DND-41 (cell line): ENCODE data around the gene TAS1R2.

Source experiments
- ATAC-seq: fragments of 200-7000 bp; cut with Tn5 transposase; 3 replicates; pipeline ENCODE4 v1.9.1; 2021; ENCODE audit warnings: low read depth; ENCODE audit not compliant: insufficient read depth
- DNase-seq: peaks from one replicate; pipeline ENCODE4 v3.0.0-alpha.2; 2020
- H2AFZ ChIP-seq: 2 replicates; pipeline ENCODE4 v1.6.0; 2012; ENCODE audit warnings: low read depth, low read length
- H3K27ac ChIP-seq: 2 replicates; pipeline ENCODE4 v1.5.1; 2012; ENCODE audit warnings: low read length, inconsistent platforms
- H3K27me3 ChIP-seq: fragments of 200-600 bp; sonication (generic); 2 replicates; pipeline ENCODE4 v1.6.0; 2012; ENCODE audit warnings: low read length, mild to moderate bottlenecking, inconsistent platforms; ENCODE audit not compliant: insufficient read depth, poor library complexity
- H3K36me3 ChIP-seq: 2 replicates; pipeline ENCODE4 v1.5.1; 2012; ENCODE audit warnings: low read length, inconsistent platforms; ENCODE audit not compliant: insufficient read depth
- H3K4me1 ChIP-seq: 2 replicates; pipeline ENCODE4 v1.5.1; 2012; ENCODE audit warnings: mild to moderate bottlenecking, low read length; ENCODE audit not compliant: insufficient read depth
- H3K4me2 ChIP-seq: 2 replicates; pipeline ENCODE4 v1.6.0; 2012; ENCODE audit warnings: mild to moderate bottlenecking, moderate library complexity, low read length, inconsistent platforms; ENCODE audit not compliant: insufficient read depth
- H3K4me3 ChIP-seq, 2 experiments: fragments of 200-600 bp in 1 of 2; shearing (Covaris generic) in 1 of 2; 2 replicates each; pipeline ENCODE4 v1.5.1; 2012 to 2016; ENCODE audit warnings: inconsistent platforms in 2 of 2, low read length in 2 of 2, mild to moderate bottlenecking in 2 of 2, low read depth in 1 of 2, moderate library complexity in 1 of 2
- H3K79me2 ChIP-seq: 2 replicates; pipeline ENCODE4 v1.6.0; 2012; ENCODE audit warnings: low read length, inconsistent platforms; ENCODE audit not compliant: insufficient read depth
- H3K9ac ChIP-seq: 2 replicates; pipeline ENCODE4 v1.6.0; 2012; ENCODE audit warnings: low read depth, mild to moderate bottlenecking, inconsistent platforms, low read length, moderate library complexity
- H3K9me3 ChIP-seq: 2 replicates; pipeline ENCODE4 v1.5.1; 2012; ENCODE audit warnings: low read length, moderate library complexity, mild to moderate bottlenecking, inconsistent platforms; ENCODE audit not compliant: insufficient read depth, severe bottlenecking
- H4K20me1 ChIP-seq: 2 replicates; pipeline ENCODE4 v1.6.0; 2012; ENCODE audit warnings: low read length; ENCODE audit not compliant: insufficient read depth
- EZH2 ChIP-seq: IDR thresholded peaks from 3 replicates; pipeline ENCODE4 v1.6.1; 2012; ENCODE audit warnings: borderline replicate concordance, low read depth, mild to moderate bottlenecking, moderate library complexity, low read length, inconsistent platforms; ENCODE audit not compliant: severe bottlenecking
- TF ChIP-seq, protein P1 (sequence below): IDR thresholded peaks from 2 replicates; pipeline ENCODE4 v1.5.1; 2012; ENCODE audit warnings: borderline replicate concordance, low read length, moderate library complexity, mild to moderate bottlenecking; ENCODE audit not compliant: poor library complexity, severe bottlenecking; ENCODE audit errors: extremely low read depth

TAS1R2 gene

DNA sequence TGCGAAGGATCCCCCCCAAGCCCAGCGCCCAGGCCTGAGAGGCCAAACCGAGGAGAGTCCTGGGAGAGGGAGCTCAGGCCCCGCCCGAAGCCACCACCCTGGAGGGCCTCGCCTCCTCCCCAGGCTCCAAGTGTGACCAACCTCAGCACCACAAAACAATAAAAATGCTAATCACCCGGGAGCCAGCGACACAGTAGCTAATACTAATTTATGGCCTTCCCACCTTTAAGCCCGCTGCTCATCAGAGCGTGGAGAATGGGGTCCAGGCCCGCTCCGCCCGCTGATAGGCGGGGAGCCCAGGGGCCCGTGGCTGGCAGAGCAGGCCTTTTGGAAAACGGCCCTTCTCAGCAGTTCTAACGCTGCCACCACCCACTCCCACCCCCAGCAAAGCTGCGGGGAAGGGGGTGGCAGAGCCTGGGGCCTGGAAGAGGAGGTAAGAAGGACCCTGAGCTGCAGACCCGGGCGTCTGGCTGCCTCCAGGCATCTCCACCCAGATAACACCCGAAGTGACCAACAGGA is 20.4 kb upstream of the TAS1R2 start:
- Histone ChIP-seq H2AFZ (no peak overlapping the region), H3K9ac (no peak overlapping the region), H4K20me1 (peaks cover 9% of the 10 kb centered on the region; the same call in 1 of the 2 replicates), H3K27me3 (no peaks in the 10 kb centered on the region), H3K36me3 (peaks cover 7% of the 10 kb centered on the region; the same call in 1 of the 2 replicates), H3K9me3 (no peaks in the 10 kb centered on the region), H3K4me1 (no peaks in the 10 kb centered on the region), H3K4me2 (no peak overlapping the region), H3K27ac (no peak overlapping the region), H3K79me2 (no peaks in the 10 kb centered on the region), H3K4me3 (no peak overlapping the region)
- ATAC-seq (no peak), DNase-seq (no peak)
- TF ChIP-seq EZH2 = no peak
- TF ChIP-seq, protein P1, sequence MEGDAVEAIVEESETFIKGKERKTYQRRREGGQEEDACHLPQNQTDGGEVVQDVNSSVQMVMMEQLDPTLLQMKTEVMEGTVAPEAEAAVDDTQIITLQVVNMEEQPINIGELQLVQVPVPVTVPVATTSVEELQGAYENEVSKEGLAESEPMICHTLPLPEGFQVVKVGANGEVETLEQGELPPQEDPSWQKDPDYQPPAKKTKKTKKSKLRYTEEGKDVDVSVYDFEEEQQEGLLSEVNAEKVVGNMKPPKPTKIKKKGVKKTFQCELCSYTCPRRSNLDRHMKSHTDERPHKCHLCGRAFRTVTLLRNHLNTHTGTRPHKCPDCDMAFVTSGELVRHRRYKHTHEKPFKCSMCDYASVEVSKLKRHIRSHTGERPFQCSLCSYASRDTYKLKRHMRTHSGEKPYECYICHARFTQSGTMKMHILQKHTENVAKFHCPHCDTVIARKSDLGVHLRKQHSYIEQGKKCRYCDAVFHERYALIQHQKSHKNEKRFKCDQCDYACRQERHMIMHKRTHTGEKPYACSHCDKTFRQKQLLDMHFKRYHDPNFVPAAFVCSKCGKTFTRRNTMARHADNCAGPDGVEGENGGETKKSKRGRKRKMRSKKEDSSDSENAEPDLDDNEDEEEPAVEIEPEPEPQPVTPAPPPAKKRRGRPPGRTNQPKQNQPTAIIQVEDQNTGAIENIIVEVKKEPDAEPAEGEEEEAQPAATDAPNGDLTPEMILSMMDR = no peak

DNA sequence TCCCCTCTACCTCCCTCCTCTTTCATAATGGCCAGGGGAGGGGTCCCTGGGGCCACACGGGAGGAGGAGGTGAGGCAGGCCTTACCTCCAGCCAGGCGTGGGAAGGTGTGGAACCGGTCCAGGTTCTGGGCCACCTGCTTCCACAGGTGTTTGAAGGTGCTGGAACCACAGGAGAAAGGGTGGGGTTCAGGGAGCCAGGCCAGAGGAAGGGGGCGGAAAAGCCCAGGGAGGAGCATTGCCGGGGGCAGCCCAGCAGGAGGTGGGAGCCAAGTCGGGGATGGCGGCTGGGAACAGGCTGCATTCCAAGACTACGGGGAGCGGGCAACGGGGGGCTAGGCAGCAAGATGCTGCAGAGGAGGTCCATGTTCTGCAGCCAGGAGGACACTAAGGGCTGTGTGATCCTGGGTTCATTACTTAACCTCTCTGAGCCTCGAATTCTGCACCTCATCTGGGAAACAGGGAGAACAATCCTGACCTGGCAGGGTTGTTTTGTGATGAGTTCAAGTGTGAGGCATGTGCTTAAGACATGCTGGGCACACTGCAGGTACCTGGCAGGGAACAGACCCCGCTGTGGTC is 19.8 kb upstream of the TAS1R2 start:
- Histone ChIP-seq H3K27me3 (no peaks in the 10 kb centered on the region), H3K79me2 (no peaks in the 10 kb centered on the region), H4K20me1 (peaks cover 6% of the 10 kb centered on the region; the same call in 1 of the 2 replicates), H3K4me3 (no peak overlapping the region), H3K9ac (no peak overlapping the region), H3K36me3 (peaks cover 7% of the 10 kb centered on the region; the same call in 1 of the 2 replicates), H3K9me3 (no peaks in the 10 kb centered on the region), H3K4me1 (no peaks in the 10 kb centered on the region), H2AFZ (no peak overlapping the region), H3K4me2 (no peak overlapping the region), H3K27ac (no peak overlapping the region)
- DNase-seq (no peak), ATAC-seq (no peak)
- TF ChIP-seq, protein P1 = no peak
- no peak for TF ChIP-seq EZH2

DNA sequence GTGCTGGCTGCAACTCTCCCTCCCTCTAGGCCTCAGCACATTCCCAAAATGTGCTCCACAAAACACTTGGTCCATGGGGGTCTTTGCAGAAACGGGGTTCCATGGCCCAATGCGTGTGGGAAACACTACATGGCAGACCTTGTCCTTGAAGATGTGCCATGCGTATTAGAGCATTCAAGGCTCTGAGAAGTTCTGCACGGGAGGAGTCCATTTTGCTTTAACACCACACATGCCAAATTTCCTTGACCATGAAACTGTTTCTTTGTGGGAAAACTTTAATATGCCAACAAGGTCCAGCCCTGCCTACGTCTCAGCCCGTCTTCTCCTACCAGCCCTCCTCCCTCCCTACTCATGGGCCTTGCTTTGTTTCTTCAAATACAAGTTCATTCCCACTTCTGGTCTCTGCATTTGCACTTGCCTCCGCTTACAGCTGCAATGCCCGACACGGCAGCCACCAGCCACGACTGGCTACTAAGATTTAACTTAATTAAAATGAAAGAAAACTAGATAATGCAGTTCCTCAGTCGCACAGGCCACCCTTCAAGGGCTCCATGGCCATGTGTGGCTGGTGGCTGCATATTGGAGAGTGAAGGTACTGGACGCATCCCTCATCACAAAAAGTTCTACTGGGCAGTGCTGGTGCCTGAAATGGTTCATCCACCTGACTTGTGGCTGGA is 19.2 kb upstream of the TAS1R2 start:
- H4K20me1 ChIP-seq = peaks cover 5% of the 10 kb centered on the region; the same call in 1 of the 2 replicates
- TF ChIP-seq, protein P1 = no peak
- no peak for TF ChIP-seq EZH2
- H3K4me1 ChIP-seq = no peaks in the 10 kb centered on the region
- no peaks in the 10 kb centered on the region for H3K9me3 ChIP-seq
- H3K27me3 ChIP-seq = no peaks in the 10 kb centered on the region
- no peaks in the 10 kb centered on the region for H3K79me2 ChIP-seq
- H3K4me2 ChIP-seq = no peak overlapping the region
- H2AFZ ChIP-seq = no peak overlapping the region
- H3K4me3 ChIP-seq = no peak overlapping the region
- H3K36me3 ChIP-seq = peaks cover 7% of the 10 kb centered on the region; the same call in 1 of the 2 replicates
- no peak for DNase-seq
- ATAC-seq = no peak
- H3K27ac ChIP-seq = no peak overlapping the region
- H3K9ac ChIP-seq = no peak overlapping the region
